Hepatocyte (in vitro differentiated cells): Measurements from ENCODE around the gene HERC2.
"Not testable (repeated sequence)": the region's sequence is repeated elsewhere in the genome, so short reads cannot be mapped to it uniquely, and the experiment has no call there.

Source experiments
- EZH2 ChIP-seq: fragments of 200-600 bp; sonication (generic); IDR thresholded peaks from 2 replicates; pipeline ENCODE4 v1.6.1; 2016; ENCODE audit warnings: antibody characterized with exemption, mild to moderate bottlenecking, borderline replicate concordance
- EZH2phosphoT487 ChIP-seq: fragments of 200-600 bp; sonication (generic); IDR thresholded peaks from one replicate; pipeline ENCODE4 v1.6.1; 2018; ENCODE audit warnings: antibody characterized with exemption, mild to moderate bottlenecking, low read depth, moderate library complexity; ENCODE audit not compliant: unreplicated experiment, severe bottlenecking
- TF ChIP-seq, protein P1 (sequence below): fragments of 200-600 bp; sonication (generic); IDR thresholded peaks from 2 replicates; pipeline ENCODE4 v1.5.1; 2016; ENCODE audit warnings: antibody characterized with exemption, mild to moderate bottlenecking; ENCODE audit not compliant: poor library complexity

DNA sequence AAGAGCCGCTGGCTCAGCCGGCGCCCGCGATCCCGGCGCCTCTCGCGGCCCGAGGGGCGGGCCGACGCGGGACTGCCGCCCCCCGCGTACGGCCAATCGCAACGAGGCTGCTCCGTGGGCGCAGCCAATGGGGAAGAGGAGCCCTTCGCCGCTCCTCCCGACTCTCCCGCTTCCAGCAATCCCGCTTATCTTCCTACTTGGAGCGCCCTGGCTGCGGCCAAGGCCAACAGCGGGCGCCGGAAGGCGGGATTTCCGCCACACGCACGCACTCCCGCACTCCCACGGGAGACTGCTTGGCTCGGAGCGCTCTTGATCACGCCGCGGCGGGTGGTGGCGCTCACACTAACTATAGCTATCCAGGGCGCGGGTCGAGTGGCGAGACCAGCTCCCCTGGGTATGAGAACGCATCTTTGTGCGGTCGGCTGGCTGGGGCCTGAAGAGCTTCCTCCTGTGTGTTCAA is at the start of gene HERC2:
- TF ChIP-seq, protein P1, sequence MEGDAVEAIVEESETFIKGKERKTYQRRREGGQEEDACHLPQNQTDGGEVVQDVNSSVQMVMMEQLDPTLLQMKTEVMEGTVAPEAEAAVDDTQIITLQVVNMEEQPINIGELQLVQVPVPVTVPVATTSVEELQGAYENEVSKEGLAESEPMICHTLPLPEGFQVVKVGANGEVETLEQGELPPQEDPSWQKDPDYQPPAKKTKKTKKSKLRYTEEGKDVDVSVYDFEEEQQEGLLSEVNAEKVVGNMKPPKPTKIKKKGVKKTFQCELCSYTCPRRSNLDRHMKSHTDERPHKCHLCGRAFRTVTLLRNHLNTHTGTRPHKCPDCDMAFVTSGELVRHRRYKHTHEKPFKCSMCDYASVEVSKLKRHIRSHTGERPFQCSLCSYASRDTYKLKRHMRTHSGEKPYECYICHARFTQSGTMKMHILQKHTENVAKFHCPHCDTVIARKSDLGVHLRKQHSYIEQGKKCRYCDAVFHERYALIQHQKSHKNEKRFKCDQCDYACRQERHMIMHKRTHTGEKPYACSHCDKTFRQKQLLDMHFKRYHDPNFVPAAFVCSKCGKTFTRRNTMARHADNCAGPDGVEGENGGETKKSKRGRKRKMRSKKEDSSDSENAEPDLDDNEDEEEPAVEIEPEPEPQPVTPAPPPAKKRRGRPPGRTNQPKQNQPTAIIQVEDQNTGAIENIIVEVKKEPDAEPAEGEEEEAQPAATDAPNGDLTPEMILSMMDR: not testable (repeated sequence)
- TF ChIP-seq EZH2, EZH2phosphoT487: not testable (repeated sequence)
